Loucy (cell line): ENCODE data around the gene MRPS11.

Source experiments
- H2AFZ ChIP-seq: fragments of 200-600 bp; sonication (generic); 2 replicates; pipeline ENCODE4 v1.6.0; 2016; ENCODE audit warnings: antibody characterized with exemption, mild to moderate bottlenecking, low read length, moderate library complexity
- H3F3A ChIP-seq: fragments of 200-600 bp; 2 replicates; pipeline ENCODE4 v1.6.0; 2016; ENCODE audit warnings: antibody characterized with exemption, low read depth, mild to moderate bottlenecking
- H3K27me3 ChIP-seq: fragments of 200-600 bp; sonication (generic); 2 replicates; pipeline ENCODE4 v1.6.1; 2014; ENCODE audit warnings: low read length, mild to moderate bottlenecking; ENCODE audit not compliant: insufficient read depth, poor library complexity, severe bottlenecking
- H3K36me3 ChIP-seq: fragments of 200-600 bp; sonication (generic); 2 replicates; pipeline ENCODE4 v1.6.1; 2016; ENCODE audit warnings: low read length; ENCODE audit not compliant: insufficient read depth
- H3K4me1 ChIP-seq: fragments of 200-600 bp; sonication (generic); 2 replicates; pipeline ENCODE4 v1.5.1; 2014; ENCODE audit warnings: low read length, mild to moderate bottlenecking; ENCODE audit not compliant: insufficient read depth, poor library complexity, severe bottlenecking
- H3K4me2 ChIP-seq: fragments of 200-600 bp; sonication (generic); 2 replicates; pipeline ENCODE4 v1.6.0; 2014; ENCODE audit warnings: antibody characterized with exemption, low read length, low read depth, mild to moderate bottlenecking; ENCODE audit not compliant: poor library complexity, severe bottlenecking
- H3K4me3 ChIP-seq: fragments of 200-600 bp; sonication (generic); 2 replicates; pipeline ENCODE4 v1.5.1; 2014; ENCODE audit warnings: low read length, mild to moderate bottlenecking, mixed read lengths; ENCODE audit not compliant: poor library complexity, severe bottlenecking
- H3K79me2 ChIP-seq: fragments of 200-600 bp; sonication (generic); 2 replicates; pipeline ENCODE4 v1.6.1; 2014; ENCODE audit warnings: low read length; ENCODE audit not compliant: insufficient read depth
- H3K9ac ChIP-seq: fragments of 200-600 bp; sonication (generic); 2 replicates; pipeline ENCODE4 v1.6.0; 2014; ENCODE audit warnings: mild to moderate bottlenecking, low read depth, low read length, moderate library complexity; ENCODE audit not compliant: poor library complexity, severe bottlenecking
- H3K9me2 ChIP-seq: fragments of 200-600 bp; sonication (generic); replicated peaks from 2 replicates; pipeline ENCODE4 v1.6.1; 2016; ENCODE audit warnings: low read depth, low read length, mixed read lengths
- H3K9me3 ChIP-seq: fragments of 200-600 bp; sonication (generic); 2 replicates; pipeline ENCODE4 v1.6.1; 2014; ENCODE audit warnings: mild to moderate bottlenecking, antibody characterized with exemption, low read length, low read depth; ENCODE audit not compliant: insufficient read depth
- H4K20me1 ChIP-seq: fragments of 200-600 bp; sonication (generic); 2 replicates; pipeline ENCODE4 v1.6.0; 2014; ENCODE audit warnings: antibody characterized with exemption, low read length, mild to moderate bottlenecking; ENCODE audit not compliant: insufficient read depth, poor library complexity, severe bottlenecking
- EZH2phosphoT487 ChIP-seq: fragments of 200-600 bp; IDR thresholded peaks from 2 replicates; pipeline ENCODE4 v1.6.1; 2018; ENCODE audit warnings: antibody characterized with exemption, mild to moderate bottlenecking, moderate library complexity, borderline replicate concordance
- TF ChIP-seq, protein P1 (sequence below): fragments of 200-600 bp; sonication (generic); conservative IDR thresholded peaks from 2 replicates; pipeline ENCODE4 v1.5.1; 2014; ENCODE audit warnings: mild to moderate bottlenecking, antibody characterized with exemption, low read length

MRPS11 gene

DNA sequence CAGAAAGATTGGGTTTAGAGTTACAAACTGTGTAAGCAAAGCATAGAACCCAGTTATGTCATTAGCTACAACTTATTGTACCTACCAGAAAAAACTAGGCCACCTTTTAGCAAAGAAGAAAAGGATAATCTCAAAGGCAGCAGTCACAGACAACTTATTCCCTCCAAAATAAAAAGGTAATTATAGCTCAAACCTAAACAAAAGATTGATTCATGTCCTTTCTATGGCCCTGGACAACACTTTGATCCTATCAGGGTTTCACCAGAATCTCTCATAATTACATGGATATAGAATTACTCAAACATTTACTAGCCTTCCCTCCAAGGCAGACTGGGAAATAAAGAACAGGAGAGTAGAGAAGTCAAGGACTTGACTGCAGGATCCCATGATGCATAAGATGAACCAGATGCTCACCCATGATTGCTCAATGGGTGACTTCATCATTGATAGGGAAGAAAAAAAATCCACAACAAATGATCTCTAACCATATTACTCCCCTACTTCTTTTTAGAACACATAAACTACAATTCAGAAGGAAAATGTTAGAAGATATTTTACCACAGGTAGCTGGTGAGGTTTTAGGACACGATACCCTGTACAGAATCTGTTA is 61.6 kb downstream of the MRPS11 start:
- no peak overlapping the region for H3K9ac ChIP-seq
- TF ChIP-seq EZH2phosphoT487, result no peak
- TF ChIP-seq, protein P1, sequence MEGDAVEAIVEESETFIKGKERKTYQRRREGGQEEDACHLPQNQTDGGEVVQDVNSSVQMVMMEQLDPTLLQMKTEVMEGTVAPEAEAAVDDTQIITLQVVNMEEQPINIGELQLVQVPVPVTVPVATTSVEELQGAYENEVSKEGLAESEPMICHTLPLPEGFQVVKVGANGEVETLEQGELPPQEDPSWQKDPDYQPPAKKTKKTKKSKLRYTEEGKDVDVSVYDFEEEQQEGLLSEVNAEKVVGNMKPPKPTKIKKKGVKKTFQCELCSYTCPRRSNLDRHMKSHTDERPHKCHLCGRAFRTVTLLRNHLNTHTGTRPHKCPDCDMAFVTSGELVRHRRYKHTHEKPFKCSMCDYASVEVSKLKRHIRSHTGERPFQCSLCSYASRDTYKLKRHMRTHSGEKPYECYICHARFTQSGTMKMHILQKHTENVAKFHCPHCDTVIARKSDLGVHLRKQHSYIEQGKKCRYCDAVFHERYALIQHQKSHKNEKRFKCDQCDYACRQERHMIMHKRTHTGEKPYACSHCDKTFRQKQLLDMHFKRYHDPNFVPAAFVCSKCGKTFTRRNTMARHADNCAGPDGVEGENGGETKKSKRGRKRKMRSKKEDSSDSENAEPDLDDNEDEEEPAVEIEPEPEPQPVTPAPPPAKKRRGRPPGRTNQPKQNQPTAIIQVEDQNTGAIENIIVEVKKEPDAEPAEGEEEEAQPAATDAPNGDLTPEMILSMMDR, result no peak
- H2AFZ ChIP-seq, result no peak overlapping the region
- H3K4me1 ChIP-seq, result no peaks in the 10 kb centered on the region
- no peak overlapping the region for H3K4me2 ChIP-seq
- H3K36me3 ChIP-seq, result no peaks in the 10 kb centered on the region
- H3F3A ChIP-seq, result no peaks in the 10 kb centered on the region
- no peaks in the 10 kb centered on the region for H3K79me2 ChIP-seq
- no peaks in the 10 kb centered on the region for H3K27me3 ChIP-seq
- H3K9me3 ChIP-seq, result no peaks in the 10 kb centered on the region
- H3K4me3 ChIP-seq, result no peak overlapping the region
- H4K20me1 ChIP-seq, result no peaks in the 10 kb centered on the region
- H3K9me2 ChIP-seq, result no peaks in the 10 kb centered on the region
